Epithelial cell of esophagus (primary cell): ENCODE data around the gene CAMK1.

Experiments
- DNase-seq: peaks from one replicate; pipeline ENCODE4 v3.0.0; 2010; ENCODE audit warnings: low read depth
- H3K4me3 ChIP-seq: 2 replicates; pipeline ENCODE4 v1.5.1; 2011; ENCODE audit warnings: mild to moderate bottlenecking, low read length, control low read depth
- CTCF ChIP-seq: IDR thresholded peaks from 2 replicates; pipeline ENCODE4 v1.5.1; 2011; ENCODE audit warnings: low read depth, mild to moderate bottlenecking, low read length, control low read depth, inconsistent platforms; ENCODE audit not compliant: insufficient read depth; ENCODE audit errors: missing control alignments

CAMK1 gene

GRCh38 chr3:9731206-9732079 is 38.3 kb downstream of the CAMK1 start, which contains the start of gene BRPF1:
TSS of gene BRPF1 (plus strand) at chr3:9731735. CDS start at chr3:9734141, 2,406 bp downstream.
- peak; percentile 100 for DNase-seq
- H3K4me3 ChIP-seq, result peak within 1 kb of the TSS; percentile 82
- peak; percentile 23 for TF ChIP-seq CTCF

GRCh38 chr3:9730657-9731205 is 39.0 kb downstream of the CAMK1 start:
- H3K4me3 ChIP-seq, result peak overlapping the region; percentile 57
- no peak for DNase-seq
- no peak for TF ChIP-seq CTCF

- H3K4me3 ChIP-seq, result no peak overlapping the region
- no peak for DNase-seq
- TF ChIP-seq CTCF, result no peak
Measured at GRCh38 chr3:9729419-9729818, 40.3 kb downstream of the CAMK1 start.

GRCh38 chr3:9727743-9728142 is 42.0 kb downstream of the CAMK1 start:
- DNase-seq, result peak; percentile 54

GRCh38 chr3:9727041-9727595 is 42.6 kb downstream of the CAMK1 start:
- DNase-seq, result peak; percentile 27
- no peak for TF ChIP-seq CTCF
- no peak overlapping the region for H3K4me3 ChIP-seq

More at GRCh38 chr3:9727743-9728142, 42.0 kb downstream of the CAMK1 start:
- TF ChIP-seq CTCF, result no peak
- H3K4me3 ChIP-seq, result no peak overlapping the region

GRCh38 chr3:9725775-9726515 is 43.8 kb downstream of the CAMK1 start:
- no peak for TF ChIP-seq CTCF
- DNase-seq, result no peak
- H3K4me3 ChIP-seq, result no peak overlapping the region
